GM21447 (cell line): ENCODE measurements around the gene PAIP1.
"Not testable (repeated sequence)": the region's sequence is repeated elsewhere in the genome, so short reads cannot be mapped to it uniquely, and the experiment has no call there.

Experiments used
- ATAC-seq: cut with Tn5 transposase; IDR thresholded peaks from one replicate; pipeline ENCODE4 v1.9.1; 2021; ENCODE audit not compliant: unreplicated experiment

Gene PAIP1

DNA sequence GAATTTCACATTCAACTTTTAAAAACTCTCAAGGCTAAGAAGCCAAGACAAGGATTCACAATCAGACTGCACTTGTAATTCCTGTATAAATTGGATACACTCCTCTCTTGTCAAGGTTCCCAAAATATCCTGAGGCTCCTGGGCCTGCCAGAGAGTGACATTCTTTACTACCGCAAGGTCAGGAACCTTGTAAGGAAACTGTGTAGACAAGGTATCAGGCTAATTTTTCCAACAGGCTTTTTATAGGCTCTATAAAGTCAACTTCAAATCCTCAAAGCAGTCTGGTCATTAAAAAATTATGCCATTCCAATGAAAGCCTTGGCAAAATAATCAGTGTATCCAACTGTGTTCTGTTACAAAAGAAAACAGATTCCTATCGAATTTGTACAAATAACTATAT, 15.5 kb upstream of the PAIP1 start:
- no peak for ATAC-seq

DNA sequence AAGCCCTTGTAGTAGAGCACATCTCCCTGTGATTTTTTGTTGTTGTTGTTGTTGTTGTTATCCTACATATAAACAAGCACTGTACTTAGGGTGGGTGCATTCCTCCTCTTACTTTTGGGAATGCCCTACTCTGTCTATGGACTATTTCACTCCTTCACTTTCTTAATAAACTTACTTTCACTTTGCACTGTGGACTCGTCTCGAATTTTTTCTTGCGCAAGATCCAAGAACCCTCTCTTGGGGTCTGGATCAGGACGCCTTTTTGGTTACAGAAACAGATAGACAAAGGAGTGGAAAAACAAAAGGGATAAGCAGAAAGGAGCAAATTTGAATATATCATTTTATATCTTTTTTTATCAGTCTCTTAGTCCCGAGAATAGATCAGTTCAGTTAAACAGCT, 14.4 kb upstream of the PAIP1 start:
- no peak for ATAC-seq

DNA sequence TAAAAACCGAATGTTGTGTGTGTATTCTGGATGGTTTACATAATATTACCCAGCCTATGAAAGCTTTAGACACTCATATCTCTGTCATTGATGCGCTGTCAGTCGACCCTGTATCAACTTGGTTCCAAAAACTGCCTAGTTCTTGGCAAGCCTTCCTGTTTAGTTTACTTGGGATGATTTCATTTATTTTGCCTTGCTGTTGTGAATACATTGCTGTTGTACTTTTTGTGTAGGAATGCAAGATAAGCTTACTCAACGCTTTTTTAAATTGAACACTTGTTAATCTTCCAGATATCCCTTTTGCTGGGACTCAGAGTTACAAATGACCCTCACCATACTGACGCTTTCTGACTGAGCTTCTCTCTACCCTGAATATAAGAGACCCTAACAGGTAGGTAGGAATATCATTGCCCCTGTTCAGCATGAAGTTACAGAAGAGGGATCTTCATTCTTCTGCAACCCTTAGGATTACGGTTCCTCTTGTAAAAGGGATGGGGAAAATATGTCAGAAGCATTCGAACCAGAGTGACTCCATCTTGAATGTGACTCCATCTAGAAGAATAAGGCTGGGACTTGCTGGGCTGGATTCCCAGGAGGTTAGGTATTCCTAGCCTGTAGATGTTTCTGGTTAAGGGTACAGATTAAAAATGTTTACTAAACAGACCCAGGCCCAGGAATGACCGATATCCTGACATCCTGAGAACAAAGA, 13.7 kb upstream of the PAIP1 start:
- no peak for ATAC-seq

DNA sequence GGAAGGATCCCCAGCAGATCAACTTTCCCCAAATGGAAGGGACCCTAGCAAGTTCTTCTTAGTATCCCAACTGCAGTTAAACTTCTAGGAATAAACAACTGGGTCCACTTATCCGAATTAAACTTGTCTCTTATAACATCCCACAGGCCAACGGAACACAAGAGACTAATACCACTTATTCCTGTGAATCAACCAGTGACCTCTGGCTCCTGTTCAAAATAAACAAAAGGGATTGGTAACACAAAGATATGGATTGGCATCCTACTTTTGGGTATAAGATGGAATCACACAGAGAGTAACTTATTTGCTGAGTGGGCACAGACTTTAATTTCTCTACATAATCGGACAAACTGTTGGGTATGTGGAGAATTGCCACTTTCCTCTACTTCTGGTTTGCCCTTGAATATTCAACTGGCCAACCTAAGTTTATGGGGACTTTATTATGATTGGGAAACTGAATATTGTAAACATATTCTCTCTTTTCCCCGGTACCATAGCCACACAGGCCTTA, 12.4 kb upstream of the PAIP1 start:
- no peak for ATAC-seq

- ATAC-seq = no peak
These were observed 11.1 kb upstream of the PAIP1 start for GRCh38 chr5:43567967-43568366.

- no peak for ATAC-seq
These were observed 8.2 kb upstream of the PAIP1 start for GRCh38 chr5:43565043-43565442.

DNA sequence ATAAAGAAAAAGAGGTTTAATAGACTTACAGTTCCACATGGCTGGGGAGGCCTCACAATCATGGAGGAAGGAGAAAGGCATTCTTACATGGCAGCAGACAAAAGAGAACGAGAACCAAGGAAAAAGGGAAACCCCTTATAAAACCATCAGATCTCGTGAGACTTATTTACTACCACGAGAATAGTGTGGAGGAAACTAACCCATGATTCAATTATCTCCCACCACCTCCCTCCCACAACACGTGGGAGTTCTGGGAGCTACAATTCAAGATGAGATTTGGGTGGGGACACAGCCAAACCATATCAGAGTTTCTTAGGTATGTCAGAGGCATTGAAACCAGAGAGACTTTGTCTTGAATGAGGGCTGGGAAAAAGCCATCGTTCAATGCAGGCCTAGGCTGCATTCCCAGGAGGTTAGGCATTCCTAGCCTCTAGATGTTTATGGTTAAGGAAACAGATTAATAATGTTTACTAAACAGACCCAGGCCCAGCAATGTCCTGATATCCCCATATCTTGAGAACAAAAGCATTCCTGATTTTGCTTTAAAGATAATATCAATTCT, 7.5 kb upstream of the PAIP1 start:
- no peak for ATAC-seq

DNA sequence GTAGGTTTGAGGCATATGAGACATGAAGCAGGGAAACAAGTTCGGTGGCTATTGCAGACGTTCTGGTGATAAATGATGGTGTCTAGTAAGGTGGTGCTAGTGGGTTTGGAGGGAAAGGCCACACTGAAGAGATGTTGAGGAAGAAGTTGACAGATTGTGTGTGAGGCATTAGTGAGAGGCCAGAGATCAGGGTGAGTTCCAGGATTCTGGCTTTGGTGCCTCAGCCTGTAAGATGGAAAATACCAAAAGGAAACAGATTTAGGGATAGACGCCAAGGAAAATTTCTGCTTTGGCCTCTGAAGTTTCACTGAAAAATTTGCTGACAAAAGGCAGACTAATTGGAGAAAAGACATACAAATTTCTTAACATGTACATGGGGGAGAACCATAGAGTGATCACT, 6.4 kb upstream of the PAIP1 start:
- no peak for ATAC-seq

DNA sequence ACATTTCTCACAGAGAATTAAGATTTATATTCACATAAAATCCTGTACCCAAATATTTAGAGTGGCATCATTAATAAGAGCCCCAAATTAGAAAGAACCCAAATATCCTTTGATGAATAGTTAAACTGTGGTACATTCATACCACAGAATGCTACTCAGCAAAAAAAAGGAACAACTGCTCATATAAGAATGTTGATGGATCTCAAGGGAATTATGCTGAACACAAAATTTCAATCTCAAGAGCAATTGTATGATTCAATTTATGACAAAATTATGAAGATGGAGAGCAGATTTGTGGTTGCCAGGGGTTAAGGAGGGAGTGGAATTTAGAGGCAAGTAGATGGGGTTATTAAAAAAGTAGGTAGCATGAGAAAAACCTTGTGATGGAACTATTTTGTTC, 4.5 kb upstream of the PAIP1 start:
- ATAC-seq = no peak

- ATAC-seq = no peak
These were observed 3.3 kb upstream of the PAIP1 start for GRCh38 chr5:43560128-43560527.

GRCh38 chr5:43556607-43556856, 345 bp downstream of the PAIP1 start:
- peak; percentile 88 for ATAC-seq

GRCh38 chr5:43555895-43556606, 826 bp downstream of the PAIP1 start:
- ATAC-seq = peak; percentile 23

GRCh38 chr5:43554497-43554896, 2.4 kb downstream of the PAIP1 start:
- no peak for ATAC-seq

- no peak for ATAC-seq
These were observed 3.5 kb downstream of the PAIP1 start for GRCh38 chr5:43553381-43553780.

- ATAC-seq = no peak
These were observed 5.1 kb downstream of the PAIP1 start for GRCh38 chr5:43551731-43552130.

DNA sequence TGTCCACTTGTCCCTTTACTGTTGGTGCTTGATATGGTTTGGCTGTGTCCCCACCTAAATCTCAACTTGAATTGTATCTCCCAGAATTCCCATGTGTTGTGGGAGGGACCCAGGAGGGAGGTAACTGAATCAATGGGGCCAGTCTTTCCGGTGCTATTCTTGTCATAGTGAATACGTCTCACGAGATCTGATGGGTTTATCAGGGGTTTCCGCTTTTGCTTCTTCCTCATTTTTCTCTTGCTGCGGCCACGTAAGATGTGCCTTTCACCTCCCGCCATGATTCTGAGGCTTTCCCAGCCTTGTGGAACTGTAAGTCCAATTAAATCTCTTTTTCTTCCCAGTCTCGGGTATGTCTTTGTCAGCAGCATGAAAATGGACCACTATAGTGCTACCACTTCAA, 7.6 kb downstream of the PAIP1 start:
- ATAC-seq = not testable (repeated sequence)

DNA sequence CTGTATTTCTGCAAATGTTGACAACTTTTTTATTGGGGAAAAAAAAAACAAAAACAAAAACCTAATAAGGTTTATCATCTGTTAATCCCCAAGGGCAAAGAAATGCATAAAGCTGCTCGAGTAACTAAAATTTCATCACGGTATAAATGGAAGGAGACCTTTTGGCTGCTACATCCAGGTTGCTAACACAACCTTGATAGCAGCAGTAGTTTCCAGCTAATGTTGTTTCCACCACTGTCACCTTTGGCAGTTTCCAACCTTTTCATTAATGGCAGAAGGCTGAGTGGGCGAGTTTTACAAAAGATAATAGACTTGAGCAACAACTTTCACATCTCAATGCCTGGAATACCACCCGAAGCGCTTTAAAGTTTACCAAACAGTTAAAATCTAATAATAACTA, 8.5 kb downstream of the PAIP1 start:
- no peak for ATAC-seq

DNA sequence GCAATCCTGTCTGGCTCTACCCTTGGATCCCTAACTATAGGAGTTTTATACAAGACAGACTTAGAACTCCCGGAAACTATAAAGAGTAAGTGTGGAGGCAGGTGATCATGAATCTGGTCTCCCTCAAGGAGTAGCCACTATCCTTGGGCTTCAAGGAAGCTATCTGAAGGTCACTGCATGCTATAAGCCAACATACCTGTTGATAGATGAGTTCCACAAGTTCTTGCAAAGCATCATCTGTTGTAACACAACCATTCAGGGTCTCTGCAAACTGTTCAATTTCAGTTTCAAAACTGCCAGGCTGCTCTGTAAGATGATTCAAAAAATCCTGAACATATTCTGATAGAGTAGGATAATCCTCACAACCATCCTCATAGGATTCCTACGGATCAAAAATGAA, 9.3 kb downstream of the PAIP1 start:
- ATAC-seq = no peak

- no peak for ATAC-seq
These were observed 13.4 kb downstream of the PAIP1 start for GRCh38 chr5:43543434-43543833.

GRCh38 chr5:43540746-43541145, 16.1 kb downstream of the PAIP1 start:
- ATAC-seq = no peak

- no peak for ATAC-seq
These were observed 19.9 kb downstream of the PAIP1 start for GRCh38 chr5:43536972-43537371.

- ATAC-seq = no peak
These were observed 23.2 kb downstream of the PAIP1 start for GRCh38 chr5:43533646-43534045.

DNA sequence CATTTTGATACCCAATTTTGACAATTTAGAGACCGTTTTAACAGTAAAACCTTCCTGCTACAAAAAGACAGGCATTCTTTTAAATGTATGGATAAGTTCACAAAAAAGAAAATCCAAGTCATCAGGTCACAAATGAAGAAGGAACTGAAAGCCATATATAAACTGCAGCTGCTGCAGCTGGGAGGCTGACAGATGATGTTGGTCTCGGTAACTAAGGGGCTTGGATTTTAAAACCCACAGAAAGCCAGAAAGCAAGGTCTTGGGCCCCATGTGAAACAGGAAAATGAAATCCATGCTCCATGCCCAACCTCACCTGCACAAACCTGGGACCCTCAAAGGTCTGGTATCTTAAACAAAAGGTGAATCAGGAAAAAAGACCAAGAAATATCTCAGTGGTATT, 26.2 kb downstream of the PAIP1 start:
- peak; percentile 61 for ATAC-seq
